Cardiac muscle cell (in vitro differentiated cells and primary cell): ENCODE data around the gene APC2. TPM values are rescaled to one million over a fixed set of nuclear protein-coding genes. Genes with fewer than 3 reads are reported as not detected.

ENCODE experiments used
- DNase-seq, 2 donors: peaks; one replicate each; pipeline versions ENCODE4 v3.0.0 to v3.0.0-alpha.2; 2010 to 2017; ENCODE audit warnings: low read depth in 1 of 2, low spot score in 1 of 2
- H3K27ac ChIP-seq: fragments of 200-600 bp; sonication (generic); 2 replicates; pipeline ENCODE4 v1.5.1; 2016
- H3K27me3 ChIP-seq: fragments of 200-600 bp; sonication (generic); 2 replicates; pipeline ENCODE4 v1.6.0; 2016; ENCODE audit warnings: control low read depth
- H3K36me3 ChIP-seq: fragments of 200-600 bp; sonication (generic); 2 replicates; pipeline ENCODE4 v1.5.1; 2016; ENCODE audit warnings: control low read depth
- H3K4me1 ChIP-seq: fragments of 200-600 bp; sonication (generic); 2 replicates; pipeline ENCODE4 v1.8.1; 2017; ENCODE audit warnings: low read depth, mild to moderate bottlenecking, mixed run types
- H3K4me3 ChIP-seq: fragments of 200-600 bp; sonication (generic); 2 replicates; pipeline ENCODE4 v1.5.1; 2016; ENCODE audit warnings: mild to moderate bottlenecking
- H3K9me3 ChIP-seq: fragments of 200-600 bp; sonication (generic); 2 replicates; pipeline ENCODE4 v1.5.1; 2017; ENCODE audit warnings: low read depth, mild to moderate bottlenecking, control low read depth
- polyA plus RNA-seq: library from polyadenylated mRNA; unstranded; fragments of >200 nt; fragmentation: Nextera tagmentation; extraction: Ambion mirVana; gene quantifications from 2 replicates; pipeline ENCODE4 v1.2.1, GENCODE V29; 2016
- total RNA-seq: library from RNA; depleted of rRNA; stranded (reverse); fragments of >200 nt; gene quantifications from 2 replicates; pipeline ENCODE4 v1.2.3, GENCODE V29; 2016
- TF ChIP-seq, protein P1 (sequence below): IDR thresholded peaks from 2 replicates; pipeline ENCODE4 v1.5.1; 2012; ENCODE audit warnings: low read depth, mild to moderate bottlenecking, low read length

APC2 gene
- total and polyA plus RNA-seq, 2 experiments from 2014 or later = 0.42 to 0.94 TPM

DNA sequence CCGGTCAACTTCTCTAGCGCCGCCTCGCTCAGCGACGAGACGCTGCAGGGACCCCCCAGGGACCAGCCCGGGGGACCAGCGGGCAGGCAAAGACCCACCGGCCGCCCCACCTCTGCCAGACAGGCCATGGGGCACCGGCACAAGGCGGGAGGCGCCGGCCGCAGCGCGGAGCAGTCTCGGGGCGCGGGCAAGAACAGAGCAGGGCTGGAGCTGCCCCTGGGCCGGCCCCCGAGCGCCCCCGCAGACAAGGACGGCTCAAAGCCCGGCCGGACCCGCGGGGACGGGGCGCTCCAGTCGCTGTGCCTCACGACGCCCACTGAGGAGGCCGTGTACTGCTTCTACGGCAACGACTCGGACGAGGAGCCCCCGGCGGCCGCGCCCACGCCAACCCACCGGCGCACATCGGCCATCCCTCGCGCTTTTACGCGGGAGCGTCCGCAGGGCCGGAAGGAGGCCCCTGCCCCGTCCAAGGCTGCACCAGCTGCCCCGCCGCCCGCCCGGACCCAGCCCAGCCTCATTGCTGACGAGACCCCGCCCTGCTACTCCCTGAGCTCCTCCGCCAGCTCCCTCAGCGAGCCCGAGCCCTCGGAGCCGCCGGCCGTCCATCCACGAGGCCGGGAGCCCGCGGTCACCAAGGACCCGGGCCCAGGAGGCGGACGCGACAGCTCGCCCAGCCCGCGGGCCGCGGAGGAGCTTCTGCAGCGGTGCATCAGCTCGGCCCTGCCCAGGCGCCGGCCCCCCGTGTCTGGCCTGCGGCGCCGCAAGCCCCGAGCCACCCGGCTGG, 17.8 kb downstream of the APC2 start:
- no peak for DNase-seq
- H3K9me3 ChIP-seq = no peaks in the 10 kb centered on the region
- H3K4me3 ChIP-seq = no peak overlapping the region
- H3K27ac ChIP-seq = no peak overlapping the region
- TF ChIP-seq, protein P1, sequence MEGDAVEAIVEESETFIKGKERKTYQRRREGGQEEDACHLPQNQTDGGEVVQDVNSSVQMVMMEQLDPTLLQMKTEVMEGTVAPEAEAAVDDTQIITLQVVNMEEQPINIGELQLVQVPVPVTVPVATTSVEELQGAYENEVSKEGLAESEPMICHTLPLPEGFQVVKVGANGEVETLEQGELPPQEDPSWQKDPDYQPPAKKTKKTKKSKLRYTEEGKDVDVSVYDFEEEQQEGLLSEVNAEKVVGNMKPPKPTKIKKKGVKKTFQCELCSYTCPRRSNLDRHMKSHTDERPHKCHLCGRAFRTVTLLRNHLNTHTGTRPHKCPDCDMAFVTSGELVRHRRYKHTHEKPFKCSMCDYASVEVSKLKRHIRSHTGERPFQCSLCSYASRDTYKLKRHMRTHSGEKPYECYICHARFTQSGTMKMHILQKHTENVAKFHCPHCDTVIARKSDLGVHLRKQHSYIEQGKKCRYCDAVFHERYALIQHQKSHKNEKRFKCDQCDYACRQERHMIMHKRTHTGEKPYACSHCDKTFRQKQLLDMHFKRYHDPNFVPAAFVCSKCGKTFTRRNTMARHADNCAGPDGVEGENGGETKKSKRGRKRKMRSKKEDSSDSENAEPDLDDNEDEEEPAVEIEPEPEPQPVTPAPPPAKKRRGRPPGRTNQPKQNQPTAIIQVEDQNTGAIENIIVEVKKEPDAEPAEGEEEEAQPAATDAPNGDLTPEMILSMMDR = no peak
- peaks cover 93% of the 10 kb centered on the region for H3K27me3 ChIP-seq
- H3K4me1 ChIP-seq = peaks cover 12% of the 10 kb centered on the region
- H3K36me3 ChIP-seq = no peaks in the 10 kb centered on the region

- Histone ChIP-seq H3K27ac (no peak overlapping the region), H3K4me1 (peaks cover 12% of the 10 kb centered on the region), H3K36me3 (no peaks in the 10 kb centered on the region), H3K9me3 (no peaks in the 10 kb centered on the region), H3K4me3 (peak overlapping the region; percentile 14), H3K27me3 (peaks cover 99% of the 10 kb centered on the region)
- TF ChIP-seq, protein P1 = no peak
- DNase-seq = no peak
Measured at GRCh38 chr19:1468274-1468820, 18.4 kb downstream of the APC2 start.

DNA sequence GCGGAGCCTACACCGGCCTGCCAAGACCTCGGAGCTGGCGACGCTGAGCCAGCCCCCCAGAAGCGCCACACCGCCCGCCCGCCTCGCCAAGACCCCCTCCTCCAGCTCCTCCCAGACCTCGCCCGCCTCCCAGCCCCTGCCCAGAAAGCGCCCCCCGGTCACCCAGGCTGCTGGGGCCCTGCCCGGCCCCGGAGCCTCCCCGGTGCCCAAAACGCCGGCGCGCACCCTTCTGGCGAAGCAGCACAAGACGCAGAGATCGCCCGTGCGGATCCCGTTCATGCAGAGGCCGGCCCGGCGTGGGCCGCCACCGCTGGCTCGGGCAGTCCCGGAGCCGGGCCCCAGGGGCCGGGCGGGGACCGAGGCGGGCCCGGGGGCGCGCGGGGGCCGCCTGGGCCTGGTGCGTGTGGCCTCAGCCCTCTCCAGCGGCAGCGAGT, 18.9 kb downstream of the APC2 start:
- Histone ChIP-seq H3K27ac (no peak overlapping the region), H3K9me3 (no peaks in the 10 kb centered on the region), H3K27me3 (peaks cover 100% of the 10 kb centered on the region), H3K4me3 (peak overlapping the region; percentile 14), H3K36me3 (no peaks in the 10 kb centered on the region), H3K4me1 (peaks cover 12% of the 10 kb centered on the region)
- DNase-seq = peak in 1 of 2 donors; percentile 56
- TF ChIP-seq, protein P1 = no peak

GRCh38 chr19:1469255-1470054, 19.5 kb downstream of the APC2 start:
- TF ChIP-seq, protein P1 = no peak
- DNase-seq = peak in 1 of 2 donors; percentile 30
- peaks cover 12% of the 10 kb centered on the region for H3K4me1 ChIP-seq
- H3K36me3 ChIP-seq = no peaks in the 10 kb centered on the region
- H3K9me3 ChIP-seq = no peaks in the 10 kb centered on the region
- peaks cover 94% of the 10 kb centered on the region for H3K27me3 ChIP-seq
- no peak overlapping the region for H3K27ac ChIP-seq
- H3K4me3 ChIP-seq = peak overlapping the region; percentile 31

- H3K4me3 ChIP-seq = peak overlapping the region; percentile 31
- no peaks in the 10 kb centered on the region for H3K36me3 ChIP-seq
- no peak for DNase-seq
- no peak overlapping the region for H3K27ac ChIP-seq
- peaks cover 88% of the 10 kb centered on the region for H3K27me3 ChIP-seq
- H3K4me1 ChIP-seq = peaks cover 12% of the 10 kb centered on the region
- TF ChIP-seq, protein P1 = no peak
- no peaks in the 10 kb centered on the region for H3K9me3 ChIP-seq
Measured at GRCh38 chr19:1470055-1470304, 20.1 kb downstream of the APC2 start.
